Upper lobe of left lung (tissue), 4 donors: ENCODE measurements around the gene DIAPH1.

Source experiments
- POLR2A ChIP-seq, 4 donors: fragments of 450-650 bp; IDR thresholded peaks; one replicate each; pipeline ENCODE4 v1.5.1; 2016 to 2017; ENCODE audit warnings: antibody characterized with exemption in 4 of 4, mild to moderate bottlenecking in 2 of 4
- TF ChIP-seq, protein P1 (sequence below), 6 experiments: fragments of 450-650 bp in 4 of 6; fragments of 200-600 bp in 2 of 6; sonication (generic) in 2 of 6; IDR thresholded peaks; one replicate each; pipeline ENCODE4 v1.5.1; 2016 to 2019; ENCODE audit warnings: antibody characterized with exemption in 6 of 6

DNA sequence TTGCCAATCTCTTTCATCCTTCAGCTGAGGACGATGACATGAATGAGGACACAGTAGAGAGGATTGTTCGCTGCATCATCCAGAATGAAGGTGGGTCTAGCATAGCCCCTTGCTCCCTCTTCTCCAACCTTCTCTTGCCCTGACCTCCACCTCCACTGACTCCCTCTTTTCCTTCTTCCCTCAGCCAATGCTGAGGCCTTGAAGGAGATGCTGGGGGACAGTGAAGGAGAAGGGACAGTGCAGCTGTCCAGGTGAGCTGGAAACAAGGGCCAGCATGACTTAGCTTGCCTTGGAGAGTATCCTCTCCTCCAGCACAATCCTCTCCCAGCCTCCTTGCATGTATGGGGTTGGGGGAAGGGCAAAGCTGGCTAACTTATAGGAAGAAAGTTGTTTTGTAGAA is 20.0 kb upstream of the DIAPH1 start:
- no peak for TF ChIP-seq POLR2A (IDR thresholded peaks at IDR 0.05)
- TF ChIP-seq, protein P1, sequence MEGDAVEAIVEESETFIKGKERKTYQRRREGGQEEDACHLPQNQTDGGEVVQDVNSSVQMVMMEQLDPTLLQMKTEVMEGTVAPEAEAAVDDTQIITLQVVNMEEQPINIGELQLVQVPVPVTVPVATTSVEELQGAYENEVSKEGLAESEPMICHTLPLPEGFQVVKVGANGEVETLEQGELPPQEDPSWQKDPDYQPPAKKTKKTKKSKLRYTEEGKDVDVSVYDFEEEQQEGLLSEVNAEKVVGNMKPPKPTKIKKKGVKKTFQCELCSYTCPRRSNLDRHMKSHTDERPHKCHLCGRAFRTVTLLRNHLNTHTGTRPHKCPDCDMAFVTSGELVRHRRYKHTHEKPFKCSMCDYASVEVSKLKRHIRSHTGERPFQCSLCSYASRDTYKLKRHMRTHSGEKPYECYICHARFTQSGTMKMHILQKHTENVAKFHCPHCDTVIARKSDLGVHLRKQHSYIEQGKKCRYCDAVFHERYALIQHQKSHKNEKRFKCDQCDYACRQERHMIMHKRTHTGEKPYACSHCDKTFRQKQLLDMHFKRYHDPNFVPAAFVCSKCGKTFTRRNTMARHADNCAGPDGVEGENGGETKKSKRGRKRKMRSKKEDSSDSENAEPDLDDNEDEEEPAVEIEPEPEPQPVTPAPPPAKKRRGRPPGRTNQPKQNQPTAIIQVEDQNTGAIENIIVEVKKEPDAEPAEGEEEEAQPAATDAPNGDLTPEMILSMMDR (IDR thresholded peaks at IDR 0.05): no peak
